HG02870 (cell line): ENCODE measurements around the gene UST.
A peak's percentile ranks its signal among the peaks of the same experiment; 100 is the strongest.
"Not testable (repeated sequence)": the region's sequence is repeated elsewhere in the genome, so short reads cannot be mapped to it uniquely, and the experiment has no call there.

ENCODE experiments used
- ATAC-seq: cut with Tn5 transposase; IDR thresholded peaks from one replicate; pipeline ENCODE4 v1.9.1; 2021; ENCODE audit warnings: mild to moderate bottlenecking, moderate library complexity; ENCODE audit not compliant: unreplicated experiment

Gene UST

DNA sequence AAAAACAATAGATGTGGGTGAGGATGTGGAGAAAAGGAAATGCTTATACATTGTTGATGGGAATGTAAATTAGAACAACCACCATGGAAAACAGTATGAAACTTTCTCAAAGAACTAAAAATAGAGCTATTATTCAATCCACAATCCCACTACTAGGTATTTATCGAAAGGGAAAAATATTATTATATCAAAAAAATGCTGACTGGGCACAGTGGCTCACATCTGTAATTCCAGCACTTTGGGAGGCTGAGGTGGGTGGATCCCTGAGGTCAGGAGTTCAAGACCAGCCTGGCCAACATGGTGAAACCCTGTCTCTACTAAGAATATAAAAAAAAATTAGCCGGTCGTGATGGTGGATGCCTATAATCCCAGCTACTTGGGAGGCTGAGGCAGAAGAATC is 357.1 kb downstream of the UST start:
- not testable (repeated sequence) for ATAC-seq

DNA sequence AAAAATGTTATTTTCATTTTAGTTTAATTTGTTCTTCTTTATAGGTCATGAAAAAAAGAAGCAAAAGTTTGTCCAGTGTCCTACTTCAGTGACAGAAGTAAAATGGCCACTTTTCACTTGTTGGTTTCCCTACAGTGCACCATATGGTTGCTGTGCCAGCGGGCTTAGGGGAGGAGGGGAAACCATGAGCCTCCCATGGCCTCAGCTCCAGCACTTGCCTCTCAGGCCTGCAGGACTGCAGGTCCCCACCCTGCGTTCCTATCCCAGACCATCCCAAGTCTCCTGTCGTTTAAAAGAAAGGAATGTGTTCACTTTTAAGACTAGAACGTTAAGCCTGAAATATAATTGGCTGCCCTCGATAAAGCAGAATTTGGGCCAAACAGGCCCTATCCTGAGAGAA is 360.7 kb downstream of the UST start:
- ATAC-seq: no peak

DNA sequence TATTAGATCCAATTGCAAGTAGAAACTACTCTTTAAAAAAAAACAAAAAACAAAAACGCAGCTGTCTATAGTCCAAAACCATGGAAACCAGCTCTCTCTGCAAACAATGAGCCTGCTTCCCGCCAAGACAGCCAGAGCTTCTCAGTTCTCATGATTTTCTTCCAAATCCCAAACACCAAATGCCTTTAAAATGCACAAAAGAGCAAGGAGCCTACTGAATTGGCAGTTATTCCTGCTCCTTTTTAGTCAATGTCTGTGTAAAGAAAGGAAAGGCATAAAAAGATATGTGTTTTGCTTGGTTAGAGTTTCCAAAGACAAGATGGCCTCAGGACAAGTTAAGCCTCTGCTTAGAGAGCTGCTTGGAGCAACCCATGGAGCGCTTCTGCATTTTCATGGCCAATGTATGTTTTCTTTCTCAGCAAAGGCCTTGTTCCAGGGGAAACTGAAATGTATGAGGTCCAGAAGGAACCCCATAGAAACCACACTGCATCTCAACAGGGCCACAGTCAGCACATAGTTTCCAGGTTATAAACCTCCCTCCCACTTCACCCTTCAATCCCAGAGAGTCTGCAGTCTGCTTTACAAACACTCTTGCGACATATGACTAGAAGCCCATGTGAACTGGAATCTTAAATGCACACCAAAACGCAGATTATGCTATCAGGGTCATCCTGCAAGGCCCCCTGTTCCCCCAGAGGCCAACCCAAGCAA is 361.4 kb downstream of the UST start:
- ATAC-seq: no peak

DNA sequence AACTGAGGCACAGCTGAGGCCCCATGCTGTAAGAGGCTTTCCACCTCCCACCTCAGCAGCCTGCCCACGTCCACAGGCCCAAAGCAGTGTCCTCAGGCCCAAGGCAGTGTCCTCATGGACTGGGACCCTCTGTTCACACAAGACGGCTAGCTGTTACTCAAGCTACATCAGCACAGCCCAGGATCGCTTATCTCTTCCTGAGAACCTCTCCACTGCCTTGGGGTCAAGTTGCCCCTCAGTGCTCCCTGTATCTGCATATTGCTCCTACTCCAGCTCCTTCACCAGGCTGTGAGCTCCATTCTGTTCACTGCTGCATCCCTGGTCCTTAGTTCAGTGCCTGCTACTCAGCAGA is 361.9 kb downstream of the UST start:
- no peak for ATAC-seq

DNA sequence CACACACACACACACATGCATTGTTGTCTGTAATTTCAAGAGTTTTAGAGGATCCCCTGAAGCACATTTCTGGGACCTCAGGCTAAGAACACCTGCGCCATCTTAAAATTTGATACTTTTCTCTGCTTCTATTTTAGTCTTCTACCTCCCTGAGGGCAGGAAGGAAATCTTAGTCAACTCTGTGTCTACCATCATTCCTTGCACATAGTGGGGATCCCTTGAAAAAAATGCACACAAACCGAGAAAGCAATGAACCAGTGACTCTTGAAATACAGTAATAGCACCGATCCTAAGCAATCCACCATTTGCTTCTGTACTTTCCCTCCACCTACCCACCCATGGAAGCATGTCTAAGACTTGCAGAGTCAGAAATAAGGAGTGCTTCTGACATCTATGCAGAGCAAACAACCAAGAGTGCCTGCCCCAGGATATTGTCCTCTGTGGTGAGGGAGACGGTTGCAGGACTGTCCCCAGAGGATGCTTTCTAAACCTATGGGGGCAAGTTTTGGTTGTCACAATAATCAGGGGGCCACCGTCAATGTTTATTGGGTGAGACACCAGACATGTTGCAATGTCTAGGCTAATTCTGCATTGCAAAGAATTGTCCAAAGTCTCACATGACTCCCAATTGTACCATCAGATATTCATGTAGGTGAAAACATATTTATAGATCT is 362.7 kb downstream of the UST start:
- ATAC-seq: peak; percentile 35

DNA sequence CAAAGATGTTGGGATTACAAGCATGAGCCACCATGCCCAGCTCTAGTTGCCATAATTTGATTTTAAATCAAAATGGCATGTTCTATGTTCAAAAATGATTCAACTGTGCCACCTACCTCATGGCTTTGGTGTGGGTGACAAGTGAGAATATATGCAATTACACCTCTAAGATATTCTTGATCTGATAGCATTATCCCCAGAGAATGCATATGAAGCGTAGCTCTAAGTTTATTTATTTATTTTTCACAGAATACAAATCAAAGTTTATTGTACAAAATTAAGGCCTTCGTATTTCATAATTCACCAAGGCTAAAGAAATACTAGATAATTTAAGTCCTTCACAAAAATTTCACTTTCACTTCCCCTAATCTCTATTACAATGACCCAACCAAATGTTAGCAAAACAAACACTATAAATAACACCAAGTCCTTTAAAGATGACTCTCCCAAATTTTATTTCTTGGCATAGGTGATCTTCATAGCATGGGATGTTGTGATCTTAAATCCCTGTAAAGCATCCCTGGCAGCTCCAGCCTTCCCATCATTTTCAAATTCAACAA is 364.8 kb downstream of the UST start:
- ATAC-seq: no peak

DNA sequence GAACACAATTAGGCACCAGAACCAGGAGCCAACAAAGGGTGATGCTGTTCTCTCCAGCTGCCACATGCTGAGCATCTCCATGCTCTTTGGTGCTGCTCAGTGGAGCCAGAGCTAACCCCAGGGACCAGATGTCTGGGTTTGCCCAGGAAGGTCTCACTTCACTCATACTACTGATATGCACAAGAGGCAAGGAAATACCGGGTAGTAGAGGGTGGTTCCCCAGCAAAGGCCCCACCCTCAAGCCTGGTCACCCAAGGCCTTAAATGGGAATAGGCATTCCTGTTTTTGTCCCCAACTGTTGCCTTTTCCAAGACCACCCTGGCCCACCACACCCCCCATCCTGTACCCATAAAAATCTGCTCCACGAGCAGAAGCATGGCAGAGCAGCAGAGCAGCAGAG is 366.1 kb downstream of the UST start:
- peak; percentile 57 for ATAC-seq

DNA sequence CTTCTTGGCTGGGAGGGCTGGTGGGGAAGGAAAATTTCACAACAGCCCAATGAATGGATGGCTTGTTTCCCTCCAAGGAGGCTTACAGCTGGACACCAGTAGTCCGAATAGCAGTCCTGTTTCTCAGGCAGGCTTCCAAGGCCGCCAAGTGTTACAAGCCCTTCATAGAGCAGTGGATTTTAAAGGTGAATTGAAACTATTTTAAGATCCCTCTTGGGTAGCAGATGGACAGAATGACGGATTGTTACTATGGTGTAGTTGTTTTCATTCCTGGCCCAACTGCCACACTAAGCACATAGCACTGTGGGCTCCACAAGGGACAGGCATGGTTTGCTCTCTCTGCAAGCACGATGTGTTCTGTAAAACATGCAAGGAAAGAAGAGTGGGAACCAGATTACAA is 367.3 kb downstream of the UST start:
- ATAC-seq: no peak

DNA sequence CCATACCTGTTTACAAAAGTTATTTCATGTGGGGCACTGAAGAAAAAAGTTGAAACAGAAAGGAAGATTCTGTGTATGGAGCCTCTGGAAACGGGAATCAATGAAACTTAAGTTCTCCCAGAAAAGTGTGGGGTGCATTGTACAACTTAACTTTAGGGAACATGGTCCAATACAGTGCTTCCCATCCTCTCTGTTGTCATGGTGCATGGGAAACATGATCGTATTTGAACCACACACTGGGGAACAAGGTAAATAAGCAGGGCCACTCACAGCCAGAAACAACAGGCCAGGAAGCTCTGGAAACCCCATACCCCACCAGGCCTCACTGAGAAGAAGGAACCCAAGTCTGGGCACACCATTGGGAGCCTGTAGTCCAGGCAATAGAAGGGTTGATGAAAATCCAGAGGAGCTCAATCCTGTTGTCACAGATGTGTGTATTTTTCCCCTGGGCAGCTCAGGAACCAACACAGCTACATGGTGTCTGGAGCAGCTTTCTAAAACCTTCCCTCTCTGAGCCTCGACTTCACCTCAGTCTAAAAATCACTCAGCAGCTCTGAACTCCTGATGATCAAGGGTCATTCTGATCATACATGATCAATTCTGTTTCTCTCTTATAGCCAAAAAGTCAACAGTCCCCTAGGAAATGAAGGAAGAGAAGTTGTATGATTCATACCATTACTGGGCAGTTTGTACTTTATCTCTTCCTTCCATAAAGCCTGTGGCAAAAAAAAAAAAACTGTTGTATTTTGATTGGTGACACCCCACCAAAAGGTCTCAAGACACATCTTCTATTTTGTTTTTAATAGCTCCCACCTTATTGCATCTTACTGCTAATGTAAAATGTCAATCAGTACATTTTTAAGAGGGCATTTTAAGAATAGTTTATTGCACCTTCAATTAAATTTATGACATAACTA is 372.2 kb downstream of the UST start:
- no peak for ATAC-seq

DNA sequence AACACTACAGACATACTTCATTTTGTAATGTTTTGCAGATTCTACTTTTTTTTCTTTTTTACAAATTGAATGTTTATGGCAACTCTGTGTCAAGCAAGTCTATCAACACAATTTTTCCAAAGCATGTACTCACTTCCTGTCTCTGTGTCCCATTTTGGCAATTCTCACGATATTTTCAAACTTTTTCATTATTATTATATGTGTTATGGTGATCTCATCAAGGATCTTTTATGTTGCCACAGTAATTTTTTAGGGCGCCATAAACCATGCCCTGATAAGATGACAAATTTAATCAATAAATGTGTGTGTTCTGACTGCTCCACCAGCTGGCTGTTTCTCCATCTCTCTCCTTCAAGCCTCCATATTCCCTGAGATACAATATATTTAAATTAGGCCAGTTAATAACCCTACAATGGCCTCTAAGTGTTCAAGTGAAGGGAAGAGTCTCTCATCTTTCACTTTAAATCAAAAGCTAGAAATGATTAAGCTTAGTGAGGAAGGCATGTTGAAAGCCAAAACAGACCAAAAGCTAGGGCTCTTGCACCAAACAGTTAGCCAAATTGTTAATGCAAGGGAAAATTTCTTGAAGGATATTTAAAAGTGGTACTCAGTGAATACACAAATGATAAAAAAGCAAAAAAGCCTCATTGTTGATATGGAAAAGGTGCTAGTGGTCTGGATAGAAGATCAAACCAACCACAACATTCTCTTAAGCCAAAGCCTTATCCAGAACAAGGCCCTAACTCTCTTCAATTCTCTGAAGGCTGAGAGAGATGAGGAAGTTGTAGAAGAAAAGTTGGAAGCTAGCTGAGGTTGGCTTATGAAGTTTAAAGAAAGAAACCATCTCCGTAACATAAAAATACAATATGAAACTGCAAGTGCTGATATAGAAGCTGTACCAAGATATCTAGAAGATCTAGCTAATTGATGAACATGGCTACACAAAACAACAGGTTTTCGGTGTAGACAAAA is 376.3 kb downstream of the UST start:
- no peak for ATAC-seq

DNA sequence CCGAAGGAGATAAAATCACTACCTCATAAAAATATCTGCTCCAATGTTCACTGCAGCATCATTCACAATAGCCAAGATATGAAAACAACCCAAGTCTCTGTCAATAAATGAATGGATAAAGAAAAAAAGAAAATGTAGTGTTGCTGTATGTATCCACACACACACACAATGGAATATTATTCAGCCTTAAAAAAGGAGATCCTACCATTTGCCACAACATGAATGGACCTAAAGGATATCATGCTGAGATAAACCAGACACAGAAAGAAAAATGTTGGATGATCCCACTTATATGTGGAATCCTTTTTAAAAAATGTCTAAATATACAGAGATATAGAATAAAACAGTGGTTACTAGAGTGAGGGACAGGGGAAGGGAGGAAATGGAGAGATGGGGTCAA is 378.5 kb downstream of the UST start:
- no peak for ATAC-seq
